Activated CD8-positive, alpha-beta memory T cell treated with anti-CD3 and anti-CD28 coated beads, Interleukin-2, amount 50 U/mL, for 48 hours (primary cell): ENCODE data around the gene RPS16.

Experiments
- DNase-seq: peaks from one replicate; pipeline ENCODE4 v3.0.0-alpha.2; 2020

RPS16 gene

DNA sequence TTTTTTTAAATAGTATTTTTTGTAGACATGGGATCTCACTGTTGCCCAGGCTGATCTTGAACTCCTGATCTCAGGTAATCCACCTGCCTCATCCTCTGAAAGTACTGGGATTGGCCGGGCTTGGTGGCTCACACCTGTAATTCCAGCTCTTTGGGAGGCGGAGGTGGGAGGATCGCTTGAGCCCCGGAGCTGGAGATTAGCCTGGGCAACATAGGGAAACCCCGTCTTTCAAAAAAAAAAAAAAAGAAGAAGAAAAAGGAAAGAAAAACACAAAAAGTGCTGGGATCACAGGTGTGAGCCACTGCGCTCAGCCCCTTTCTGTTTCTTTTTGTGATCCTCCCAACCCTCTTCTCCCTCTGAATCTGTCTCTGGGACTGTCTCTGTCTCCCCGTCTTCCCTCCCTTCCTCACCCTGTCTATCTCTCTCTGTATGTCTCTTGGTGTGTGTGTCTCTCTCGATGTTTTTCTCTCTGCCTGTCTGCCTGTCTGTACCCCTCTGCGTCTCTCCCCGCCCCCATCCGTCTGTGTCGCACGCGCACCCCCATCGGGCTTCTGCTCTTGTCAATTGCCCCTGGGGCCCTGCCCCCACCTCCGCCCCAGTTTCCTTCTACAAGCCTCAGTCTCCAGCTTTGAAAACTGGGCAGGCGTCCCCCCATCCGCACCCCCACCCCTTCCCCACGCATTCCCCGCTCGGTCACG lies 29.6 kb downstream of the RPS16 start:
- DNase-seq = no peak

DNA sequence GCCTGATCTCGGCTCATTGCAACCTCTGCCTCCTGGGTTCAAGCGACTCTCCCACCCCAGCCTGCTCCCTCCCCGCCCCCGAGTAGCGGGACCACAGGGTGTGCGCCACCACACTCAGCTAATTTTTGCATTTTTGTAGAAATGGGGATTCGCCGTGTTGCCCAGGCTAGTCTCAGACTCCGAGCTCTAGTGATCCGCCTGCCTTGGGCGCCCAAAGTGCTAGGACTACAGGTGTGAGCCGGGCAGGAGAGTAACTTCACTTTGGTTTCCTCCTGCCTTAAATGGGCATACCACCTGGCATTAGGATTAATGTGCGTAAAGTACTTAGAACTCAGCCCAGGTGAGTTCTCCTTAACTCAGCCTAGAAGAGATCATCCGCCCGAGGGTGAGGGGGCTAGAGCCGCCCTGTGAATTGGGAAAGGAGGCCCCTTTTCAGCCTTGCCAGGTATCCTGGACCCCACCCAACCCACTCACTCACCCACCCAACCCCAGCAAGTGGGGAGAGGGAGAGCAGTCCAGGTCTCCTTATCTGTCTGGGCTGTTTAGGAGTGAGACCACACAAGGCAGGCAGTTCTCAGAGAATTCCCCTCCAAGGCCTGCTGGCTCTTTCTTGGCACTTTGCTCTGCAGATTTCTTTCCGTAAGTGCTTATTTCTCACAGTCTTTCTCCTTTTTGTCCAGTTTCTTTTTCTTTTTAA lies 30.3 kb downstream of the RPS16 start:
- peak; percentile 57 for DNase-seq

DNA sequence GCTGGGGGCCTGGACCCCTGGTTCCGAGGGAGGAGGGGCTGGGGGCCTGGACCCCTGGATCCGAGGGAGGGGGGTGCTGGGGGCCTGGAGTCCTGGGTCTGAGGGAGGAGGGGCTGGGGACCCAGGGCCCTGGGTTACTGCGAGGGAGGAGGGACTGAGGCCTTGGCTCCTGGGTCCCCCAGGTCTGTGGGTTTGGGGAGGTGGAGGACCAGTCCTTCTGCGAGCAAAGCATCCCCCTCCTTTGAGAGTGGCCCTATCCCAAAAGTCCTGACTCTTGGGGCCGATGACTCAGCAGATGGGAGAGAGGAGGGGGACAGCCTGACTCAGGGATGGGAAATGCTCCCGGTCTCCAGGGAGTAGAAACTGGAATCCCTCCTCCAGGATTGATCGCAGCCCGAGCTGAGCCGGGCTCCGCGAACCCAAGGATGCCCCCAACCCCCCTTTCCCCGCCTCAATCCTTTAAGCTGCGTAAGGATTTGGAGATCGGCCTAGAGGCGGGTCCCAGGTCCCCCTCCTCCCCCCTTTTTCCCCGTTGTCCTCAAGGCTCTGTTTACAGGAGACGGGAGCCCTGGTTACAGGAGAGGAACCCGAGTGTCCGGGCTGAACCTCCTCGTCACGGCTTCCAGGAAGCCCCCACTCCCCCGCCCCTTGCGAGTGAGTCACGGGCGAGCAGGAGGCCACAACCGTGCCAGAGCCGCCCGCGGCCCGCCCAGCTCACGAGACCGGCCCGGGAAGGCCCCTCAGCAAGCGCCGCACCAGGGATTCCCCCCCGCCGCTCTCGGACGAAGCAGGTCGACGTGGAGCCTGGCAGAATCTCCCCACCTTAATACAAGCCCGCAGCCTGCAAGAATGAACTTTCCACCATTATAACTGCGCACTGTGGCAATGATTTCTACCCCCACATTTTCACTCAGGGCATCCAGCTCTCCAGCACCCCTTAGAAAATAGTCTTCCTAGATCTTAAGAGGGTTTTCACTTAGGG lies 32.1 kb downstream of the RPS16 start:
- DNase-seq = peak; percentile 96

DNA sequence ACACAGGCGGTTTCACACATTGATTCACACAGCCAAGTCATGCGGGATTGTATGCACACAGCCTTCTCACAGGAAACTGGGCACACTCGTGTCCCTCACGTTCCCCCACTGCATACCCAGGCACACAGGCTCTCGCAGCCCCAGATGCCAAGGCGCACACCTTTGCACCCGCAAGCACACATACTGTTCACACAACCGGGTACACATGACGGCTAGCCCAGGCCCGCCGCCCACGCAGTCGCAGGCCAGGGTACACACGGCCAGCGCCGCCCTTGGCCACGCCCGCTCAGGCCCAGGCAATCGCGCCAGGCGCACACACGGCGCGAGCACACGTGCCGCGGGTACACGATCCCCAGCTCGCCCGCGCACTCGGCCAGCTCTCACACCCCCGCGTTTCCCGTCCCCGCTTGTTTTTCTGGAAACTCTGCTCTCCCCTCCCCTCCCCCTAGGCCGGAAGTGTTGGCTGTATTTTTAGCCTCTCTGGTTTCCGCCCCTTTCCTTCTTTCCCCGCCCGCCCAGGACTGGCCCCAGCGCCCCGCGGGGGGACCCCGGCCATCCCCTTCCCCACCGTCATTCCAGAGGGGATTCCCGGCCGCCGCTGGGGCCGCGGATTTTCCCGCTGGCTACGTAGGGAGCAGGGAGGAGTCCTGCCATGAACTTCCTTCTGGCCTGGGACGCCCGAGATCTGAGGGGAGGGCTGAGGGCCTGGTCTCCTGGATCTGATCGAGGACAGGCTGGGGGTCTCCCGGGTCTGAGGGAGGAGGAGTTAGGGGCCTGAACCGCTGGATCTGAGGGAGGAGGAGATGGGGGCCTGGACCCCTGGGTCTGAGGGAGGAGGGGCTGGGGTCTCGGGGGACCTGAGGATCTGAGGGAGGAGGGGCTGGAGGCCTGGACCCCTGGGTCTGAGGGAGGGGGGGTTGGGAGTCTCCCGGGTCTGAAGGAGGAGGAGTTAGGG lies 33.1 kb downstream of the RPS16 start:
- DNase-seq = peak; percentile 88

DNA sequence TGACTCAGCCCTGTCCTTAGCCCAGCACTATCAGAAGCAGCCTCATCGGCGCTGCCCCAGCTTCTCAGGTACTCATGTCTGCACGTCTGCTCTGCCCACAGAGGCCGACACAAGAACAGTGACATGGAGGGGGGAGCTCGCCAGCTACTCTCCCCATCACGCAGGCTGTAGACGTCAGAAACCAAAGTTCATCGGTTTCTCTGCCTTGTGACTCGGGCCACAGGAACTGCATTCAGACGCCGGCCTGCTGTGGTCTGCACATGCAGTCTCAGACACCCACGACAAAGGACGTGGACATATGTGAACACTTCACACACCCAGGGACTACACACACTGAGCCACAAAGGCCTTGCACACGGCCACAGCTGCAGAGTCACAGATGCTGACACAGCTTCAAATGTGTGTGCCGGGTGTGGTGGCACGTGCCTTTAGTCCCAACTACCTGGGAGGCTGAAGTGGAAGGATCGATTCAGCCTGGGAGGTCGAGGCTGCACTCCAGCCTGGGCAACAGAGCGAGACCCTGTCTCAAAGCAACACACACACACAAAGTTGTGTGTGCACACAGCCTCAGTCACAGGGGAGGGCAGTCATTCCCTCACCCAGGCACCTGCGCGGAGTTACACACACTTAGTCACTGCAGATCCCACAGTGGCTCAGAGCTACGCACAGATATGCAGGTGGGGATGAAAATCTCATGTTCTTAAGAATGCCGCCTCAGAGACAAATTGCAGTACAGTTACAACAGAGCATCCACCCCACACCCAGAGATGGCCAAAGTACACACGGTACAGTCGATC lies 34.0 kb downstream of the RPS16 start:
- DNase-seq = peak; percentile 89

DNA sequence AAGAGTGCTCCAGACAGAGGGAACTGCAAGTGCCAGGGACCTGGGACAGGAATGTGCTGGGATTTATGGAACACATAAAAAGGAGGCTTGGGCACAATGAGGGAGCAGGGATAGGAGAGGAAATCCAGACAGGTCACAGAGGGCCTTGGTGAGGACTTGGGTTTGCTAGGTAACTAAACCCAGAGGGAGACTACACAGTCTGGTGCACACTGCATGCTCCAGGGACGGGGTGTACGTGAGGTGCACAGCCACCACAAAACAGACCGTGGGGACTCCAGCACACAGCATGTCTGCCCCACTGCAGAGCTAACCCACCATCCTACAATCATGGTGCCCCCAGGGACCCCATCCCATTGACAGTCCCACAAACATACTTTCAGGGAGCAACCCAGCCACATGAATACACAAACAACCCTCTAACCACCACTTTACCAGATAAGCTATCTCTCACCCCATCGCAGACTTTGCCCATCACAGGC lies 34.6 kb downstream of the RPS16 start:
- no peak for DNase-seq

DNA sequence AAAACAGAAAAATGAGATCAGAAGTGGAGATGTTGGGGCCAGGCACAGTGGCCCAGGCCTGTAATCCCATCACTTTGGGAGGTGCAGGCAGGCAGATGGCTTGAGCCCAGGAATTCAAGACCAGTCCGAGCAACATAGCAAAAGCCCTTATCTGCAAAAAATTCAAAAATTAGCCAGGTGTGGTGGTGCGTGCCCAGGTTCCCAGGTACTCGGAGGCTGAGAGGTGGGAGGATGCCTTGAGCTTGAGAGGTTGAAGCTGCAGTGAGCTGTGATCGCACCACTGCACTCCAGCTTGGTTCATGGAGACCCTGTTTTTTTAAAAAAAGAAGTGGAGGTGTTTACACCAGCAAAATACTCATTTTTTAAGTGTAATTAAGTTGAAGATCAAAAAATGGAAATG lies 35.7 kb downstream of the RPS16 start:
- DNase-seq = no peak

DNA sequence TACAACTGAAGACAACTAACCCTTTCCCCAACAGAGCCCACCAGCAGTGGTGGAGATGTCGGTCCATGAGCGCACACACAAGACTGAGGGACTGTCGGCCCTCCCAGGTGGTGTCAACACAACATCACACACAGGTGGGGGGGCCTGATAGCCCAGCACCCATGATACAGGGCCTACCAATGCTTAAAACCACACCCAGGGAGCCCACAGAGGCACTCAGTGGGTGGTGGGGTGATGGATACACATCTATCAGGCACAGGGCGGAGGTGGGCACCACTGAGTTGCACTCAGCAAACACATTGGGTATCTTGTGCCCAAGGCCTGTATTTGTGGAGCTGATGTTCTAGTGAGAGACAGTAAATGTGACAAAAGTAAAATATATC lies 36.1 kb downstream of the RPS16 start:
- no peak for DNase-seq

DNA sequence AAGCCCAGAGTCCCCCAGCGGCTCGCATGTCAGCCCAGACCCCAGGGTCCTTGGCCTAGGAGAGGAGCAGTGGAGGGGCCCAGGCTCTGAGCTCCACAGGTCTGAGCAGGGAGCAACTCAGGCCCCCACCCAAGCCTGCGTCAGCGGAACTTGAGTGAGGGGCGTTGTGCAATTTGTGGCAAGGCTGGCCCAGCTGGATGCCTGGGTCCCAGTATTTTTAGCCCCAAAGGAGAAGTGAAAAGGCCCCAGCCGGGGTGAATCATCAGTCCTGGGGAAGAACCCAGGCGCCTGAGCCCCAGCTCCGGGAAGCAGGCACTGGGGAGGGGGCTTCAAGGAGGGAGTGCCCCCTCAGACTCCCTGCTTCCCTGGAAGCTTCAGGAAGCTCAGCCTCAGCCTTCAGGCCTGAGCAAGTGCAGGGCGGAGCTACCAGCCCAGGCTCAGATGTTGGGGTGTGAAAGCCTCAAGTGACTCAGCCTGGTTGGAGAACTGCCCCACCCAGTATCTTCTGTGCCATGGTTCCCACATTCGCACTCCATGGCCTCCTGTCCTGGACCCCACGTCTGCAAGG lies 37.4 kb downstream of the RPS16 start:
- DNase-seq = peak; percentile 77

DNA sequence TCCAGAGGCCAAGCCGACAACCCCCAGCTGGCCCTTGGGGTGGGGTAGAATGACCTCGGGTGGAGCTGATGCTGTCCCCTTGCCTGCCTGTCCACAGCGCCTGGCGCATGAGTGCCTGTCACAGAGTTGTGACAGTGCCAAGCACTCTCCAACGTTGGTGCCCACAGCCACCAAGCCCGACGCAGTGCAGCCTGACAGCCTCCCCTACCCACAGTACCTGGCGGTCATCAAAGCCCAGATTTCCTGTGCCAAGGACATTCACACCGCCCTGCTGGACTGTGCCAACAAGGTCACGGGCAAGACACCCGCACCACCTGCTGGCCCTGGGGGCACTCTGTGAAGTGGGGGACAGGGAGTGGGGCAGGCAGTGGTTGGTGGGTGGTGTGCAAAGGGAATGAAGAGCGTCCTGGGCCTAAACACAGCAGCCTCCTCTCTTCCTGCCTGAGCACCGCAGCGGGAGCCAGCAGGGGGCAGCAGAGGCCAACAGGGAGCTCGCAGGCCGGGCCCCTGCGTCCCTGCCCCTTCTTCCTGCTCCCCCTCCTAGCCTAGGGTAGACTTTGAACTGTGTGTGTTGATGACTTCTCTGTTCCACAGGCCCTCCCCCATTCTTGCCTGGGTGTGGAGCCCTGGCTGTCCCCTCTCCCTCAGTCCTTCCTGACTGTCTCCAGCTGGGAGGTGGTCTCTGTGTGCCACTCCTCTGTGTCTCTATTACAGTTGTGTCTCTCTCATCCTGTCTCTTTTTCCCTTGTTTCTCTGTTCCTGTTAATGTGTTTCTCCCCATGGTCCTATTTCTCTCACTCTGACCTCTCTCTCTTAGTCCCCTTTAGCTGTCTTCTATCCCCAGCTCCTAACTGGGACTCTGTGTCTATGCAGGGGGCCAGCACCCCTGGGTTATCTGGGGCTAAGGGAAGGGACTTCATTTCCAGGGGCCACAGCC lies 38.1 kb downstream of the RPS16 start:
- DNase-seq = peak; percentile 99

DNA sequence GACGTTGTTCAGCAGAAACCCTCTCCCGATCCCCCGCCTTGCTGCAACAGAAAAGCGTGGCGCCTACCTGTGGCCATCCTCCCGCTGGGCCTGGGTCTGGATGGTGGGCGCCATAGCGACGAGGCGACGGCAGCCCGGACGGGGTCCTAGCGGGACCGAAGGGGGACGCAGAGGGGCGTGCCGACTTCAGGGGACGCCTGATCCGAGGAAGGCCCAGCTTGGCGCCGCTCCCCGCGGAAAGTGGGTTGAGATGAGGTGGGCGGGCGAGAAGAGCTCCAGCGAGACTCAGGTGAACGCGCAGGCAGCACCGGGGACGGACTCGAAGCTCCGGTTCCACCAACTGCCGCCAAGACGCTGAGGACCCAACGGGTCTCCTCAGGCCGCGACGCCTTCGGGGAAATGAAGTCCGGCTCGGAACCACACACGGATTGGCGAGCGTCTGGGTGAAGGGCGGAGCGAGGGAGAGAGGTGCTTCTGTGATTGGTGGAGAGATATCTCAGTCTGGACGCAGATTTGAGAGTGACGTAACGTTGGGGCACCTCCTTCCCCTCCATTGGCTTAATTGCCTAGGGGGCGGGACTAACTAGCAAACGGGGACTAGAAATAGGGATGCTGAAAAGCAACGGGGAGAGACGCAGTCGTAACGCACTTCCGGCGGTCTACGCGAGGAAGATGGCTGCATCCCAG lies 44.9 kb downstream of the RPS16 start, which contains the start of the genes MED29 and PAF1:
TSS of gene MED29 (plus strand) at position 628 of the 687 bp plus-strand sequence. CDS start at position 673, 45 bp downstream.
TSS of gene PAF1 (minus strand) at position 356 of the 687 bp plus-strand sequence. CDS start at position 114, 242 bp downstream.
- peak; percentile 92 for DNase-seq

DNA sequence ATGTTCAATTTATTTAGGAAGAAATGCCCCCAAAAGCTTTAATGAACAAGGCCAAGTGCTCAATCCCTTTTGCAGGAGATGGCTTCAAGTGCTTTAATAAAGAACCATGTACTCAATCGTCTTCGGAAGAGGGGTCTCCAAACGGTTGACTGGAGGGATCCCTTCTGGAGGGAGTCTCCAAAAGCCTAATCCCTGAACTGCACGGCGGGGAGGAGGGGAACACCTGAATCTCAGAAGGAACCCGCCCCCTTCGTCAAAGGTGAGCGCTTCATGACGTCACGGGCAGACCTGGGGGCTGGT lies 45.3 kb downstream of the RPS16 start:
- no peak for DNase-seq

DNA sequence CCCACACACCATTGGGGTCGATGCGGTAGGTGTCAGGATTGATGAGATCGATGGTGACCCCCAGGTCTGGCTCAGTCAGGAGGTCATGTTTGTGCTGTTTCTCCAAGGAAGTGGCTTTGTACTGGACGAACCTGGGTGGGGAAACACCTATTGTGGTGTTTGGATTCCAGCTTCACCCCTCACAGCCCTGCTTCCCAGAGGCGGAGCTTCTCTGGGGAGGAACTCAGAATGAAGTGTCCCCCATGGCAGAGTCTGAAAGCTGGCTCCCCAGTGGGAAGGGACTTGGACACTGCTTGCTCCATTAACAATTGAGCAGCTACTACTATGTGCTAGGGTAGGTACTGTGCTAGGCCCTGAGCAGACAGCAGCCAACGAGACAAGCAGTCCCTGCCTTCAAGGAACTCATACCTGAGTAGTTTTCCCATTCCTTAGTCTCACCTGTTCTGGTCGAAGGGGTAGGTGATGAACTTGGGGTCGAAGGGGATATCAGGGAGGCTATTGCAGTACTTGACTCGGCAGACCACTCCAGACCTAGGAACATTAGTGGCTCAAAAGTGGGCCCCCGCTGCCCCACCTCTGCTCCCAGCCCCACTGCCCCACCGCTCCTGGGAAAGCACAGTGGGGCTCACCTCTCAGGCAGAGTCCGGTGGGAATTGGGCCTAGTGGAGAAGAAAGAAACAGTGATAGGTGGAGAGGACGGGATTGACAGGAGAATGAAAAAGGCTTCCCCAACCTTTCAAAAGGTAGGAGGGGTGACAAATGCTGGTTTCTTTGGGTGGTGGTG lies 45.9 kb downstream of the RPS16 start:
- no peak for DNase-seq

DNA sequence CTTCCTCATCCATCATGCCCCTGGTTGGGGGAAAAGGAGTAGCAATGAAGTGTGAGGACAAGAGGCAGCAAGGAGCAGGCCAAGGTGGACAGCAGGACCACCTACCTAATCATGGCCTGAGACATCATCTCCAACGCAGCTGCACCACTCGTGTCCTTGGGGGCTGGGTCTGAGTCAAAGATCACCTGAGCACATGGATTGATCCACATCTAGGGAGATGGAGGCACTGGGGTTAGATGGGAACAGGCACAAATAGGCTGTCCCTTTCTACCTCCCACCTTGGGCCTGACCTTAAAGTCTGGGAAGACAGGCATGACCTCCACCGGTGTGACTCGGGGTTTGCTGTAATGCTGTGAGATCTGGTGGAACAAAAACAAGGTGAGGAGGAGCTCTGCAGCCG lies 47.1 kb downstream of the RPS16 start:
- no peak for DNase-seq

DNA sequence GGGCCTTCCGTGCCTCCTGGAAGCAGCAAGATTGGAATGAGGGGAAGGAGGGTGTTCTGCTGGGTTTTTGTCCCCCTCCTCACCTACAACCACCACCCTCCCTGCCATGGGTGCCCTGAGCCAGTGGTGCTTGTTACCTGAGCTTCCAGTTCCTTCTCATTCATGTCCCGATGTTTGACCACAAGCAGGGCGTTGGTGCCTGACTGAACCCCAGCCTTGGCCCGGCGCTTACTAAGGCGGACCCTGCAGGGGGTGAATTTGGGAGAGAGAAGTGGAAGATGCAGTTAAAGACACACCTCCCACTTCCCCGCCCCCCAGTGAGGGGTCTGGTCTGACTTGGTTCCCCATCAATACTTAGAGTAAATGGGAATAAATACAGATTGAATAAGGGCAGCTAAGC lies 49.2 kb downstream of the RPS16 start:
- no peak for DNase-seq

DNA sequence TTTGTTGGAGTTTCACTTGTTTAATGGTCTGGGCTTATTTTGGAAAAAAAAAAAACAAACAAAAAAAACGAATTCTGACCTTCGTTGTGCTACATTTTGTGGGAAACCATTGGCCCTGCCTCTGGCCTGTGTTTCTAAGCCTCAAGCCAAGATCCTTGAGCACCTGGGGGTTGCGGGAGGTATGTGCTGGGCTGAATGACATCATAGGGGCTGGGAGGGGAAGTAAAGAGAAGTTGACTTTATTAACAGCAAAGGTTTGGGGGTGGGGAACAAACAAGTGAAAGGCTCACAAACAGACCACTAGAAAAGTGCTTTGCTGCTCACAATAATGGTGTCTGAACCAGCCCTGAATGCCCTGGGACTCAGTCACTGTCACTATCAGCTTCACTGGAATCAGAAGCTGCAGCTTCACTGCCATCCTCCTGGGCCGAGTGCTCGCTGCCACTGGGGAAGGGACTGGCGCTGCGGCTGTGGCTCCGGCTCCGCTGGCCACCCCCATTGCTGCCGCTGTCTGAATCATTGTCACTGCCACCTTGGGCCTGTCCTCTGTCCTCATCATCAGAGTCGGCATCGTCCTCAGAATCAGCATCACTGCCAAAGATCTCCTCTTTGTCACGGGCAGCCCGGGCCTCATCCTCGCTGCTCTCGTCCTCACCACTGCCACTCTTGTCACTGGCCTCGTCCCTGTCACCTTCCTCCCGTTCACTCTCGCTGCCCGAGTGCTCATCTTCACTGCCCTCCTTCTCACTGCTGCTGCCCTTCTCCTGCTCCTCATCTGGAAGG lies 49.9 kb downstream of the RPS16 start:
- DNase-seq = no peak

DNA sequence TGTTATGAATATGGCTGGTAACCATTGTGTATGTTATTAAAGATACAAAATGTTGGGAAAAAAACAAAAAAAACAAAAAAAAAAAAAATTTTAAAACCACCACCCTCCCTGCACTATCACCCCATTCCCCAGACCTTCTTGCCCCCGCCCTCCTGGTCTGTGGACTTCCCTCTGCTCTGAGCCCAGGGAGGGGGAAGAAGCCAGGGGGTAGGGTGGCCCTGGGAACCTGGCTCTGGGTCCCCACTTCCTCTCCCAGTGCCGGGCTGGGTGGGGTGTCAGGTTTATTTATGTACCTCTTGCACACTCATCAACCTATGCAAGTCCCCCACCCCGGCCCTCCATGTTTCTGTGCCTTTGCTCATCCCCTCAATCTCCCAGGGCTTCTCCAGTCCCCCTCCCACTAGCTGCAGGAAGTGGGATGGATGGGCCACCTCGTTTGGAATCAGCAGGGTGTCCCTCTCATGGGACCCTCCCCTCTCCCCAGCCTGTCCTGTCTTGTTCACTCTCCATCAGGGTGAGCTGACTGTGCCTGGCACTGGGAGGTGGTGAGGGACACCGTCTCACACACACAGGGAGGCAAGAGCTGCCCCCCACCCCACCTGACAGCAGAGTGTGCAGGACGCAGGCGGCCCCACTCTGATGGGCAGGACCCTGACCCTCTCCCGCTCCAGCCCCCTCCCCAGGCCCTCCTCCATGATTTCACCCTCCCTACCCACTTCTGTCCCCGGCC lies 50.7 kb downstream of the RPS16 start:
- no peak for DNase-seq
